Measurements from ENCODE around the gene CTBP2.

DNA sequence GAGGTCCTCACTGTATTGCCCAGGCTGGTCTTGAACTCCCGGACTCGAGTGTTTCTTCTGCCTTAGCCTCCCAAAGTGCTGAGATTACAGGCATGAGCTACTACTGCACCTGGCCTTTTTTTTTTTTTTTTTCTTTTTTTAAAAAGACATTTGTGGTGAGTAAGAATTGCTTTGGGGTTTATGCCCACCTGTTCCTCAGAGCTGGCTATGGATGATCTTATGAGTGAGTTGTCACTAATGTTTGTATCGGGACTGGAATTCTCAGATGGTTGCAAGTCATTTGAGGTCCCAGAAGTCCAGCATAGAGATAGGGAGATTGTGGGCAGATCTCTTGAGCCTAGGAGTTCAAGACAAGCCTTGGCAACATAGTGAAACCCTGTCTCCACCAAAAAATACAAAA, 183.2 kb downstream of the CTBP2 start:
- TF ChIP-seq EP300 (IDR thresholded peaks at IDR 0.05): no peak
- no peak for TF ChIP-seq POLR2A (IDR thresholded peaks at IDR 0.05)

Measured in stomach (tissue), 4 donors.